Caco-2 (cell line): ENCODE data around the gene NDC1. TPM values are rescaled to one million over a fixed set of nuclear protein-coding genes. Genes with fewer than 3 reads are reported as not detected.
A peak's percentile ranks its signal among the peaks of the same experiment; 100 is the strongest.
"Not testable (repeated sequence)": the region's sequence is repeated elsewhere in the genome, so short reads cannot be mapped to it uniquely, and the experiment has no call there.

Experiments used
- Bru-seq: library from RNA; stranded (reverse); fragments of 400-500 nt; gene quantifications from one replicate; lab custom pipeline; 2021; lab: Mats Ljungman, UMichigan
- BruChase-seq, 2 experiments: library from RNA; stranded (reverse); fragments of 400-500 nt; gene quantifications; one replicate each; lab custom pipeline; 2021; lab: Mats Ljungman, UMichigan
- BruUV-seq: library from RNA; stranded (reverse); fragments of 400-500 nt; replicated peaks from 2 replicates; lab custom pipeline; 2021; lab: Mats Ljungman, UMichigan
- CTCF ChIA-PET: fragments of 300-600 bp; sonication (Branson Sonifier 250); formaldehyde crosslinking; loops from one replicate; lab custom pipeline; 2022; ENCODE audit warnings: antibody characterized with exemption; lab: Charles Lee
- POLR2A ChIA-PET: fragments of 300-600 bp; sonication (Branson Sonifier 250); formaldehyde crosslinking; loops from one replicate; lab custom pipeline; 2022; ENCODE audit warnings: antibody characterized with exemption; lab: Charles Lee
- DNase-seq, 2 experiments: peaks; one replicate each; pipeline versions ENCODE4 v3.0.0 to v3.0.0-alpha.2; 2020 to 2022
- H3K27me3 ChIP-seq: replicated peaks from 2 replicates; pipeline ENCODE4 v1.6.0; 2011; ENCODE audit warnings: low read length; ENCODE audit not compliant: control insufficient read depth, insufficient read depth
- H3K36me3 ChIP-seq: 2 replicates; pipeline ENCODE4 v1.5.1; 2011; ENCODE audit warnings: low read length; ENCODE audit not compliant: control insufficient read depth, insufficient read depth
- H3K4me1 ChIP-seq: fragments of 250-450 bp; sonication (Bioruptor Pico); 2 replicates; pipeline ENCODE4 v1.5.1; 2020; ENCODE audit warnings: mild to moderate bottlenecking
- H3K4me3 ChIP-seq: 2 replicates; pipeline ENCODE4 v1.5.1; 2011; ENCODE audit warnings: low read depth, mild to moderate bottlenecking, control low read depth, low read length
- H3K9me3 ChIP-seq: fragments of 250-450 bp; sonication (Bioruptor Pico); 2 replicates; pipeline ENCODE4 v1.5.1; 2020; ENCODE audit warnings: mild to moderate bottlenecking, moderate library complexity
- H3K27ac Mint-ChIP-seq: one replicate; pipeline ENCODE4 v1.8.0; 2022; ENCODE audit warnings: mixed read lengths; ENCODE audit not compliant: unreplicated experiment
- H3K27me3 Mint-ChIP-seq: one replicate; pipeline ENCODE4 v1.8.0; 2022; ENCODE audit warnings: mixed read lengths; ENCODE audit not compliant: insufficient read depth, unreplicated experiment
- H3K36me3 Mint-ChIP-seq: one replicate; pipeline ENCODE4 v1.8.0; 2022; ENCODE audit warnings: mild to moderate bottlenecking, mixed read lengths; ENCODE audit not compliant: insufficient read depth, unreplicated experiment
- H3K4me1 Mint-ChIP-seq: one replicate; pipeline ENCODE4 v1.8.0; 2022; ENCODE audit warnings: low read depth, mixed read lengths; ENCODE audit not compliant: unreplicated experiment
- H3K4me3 Mint-ChIP-seq: one replicate; pipeline ENCODE4 v1.8.0; 2022; ENCODE audit warnings: mild to moderate bottlenecking, moderate library complexity, mixed read lengths; ENCODE audit not compliant: unreplicated experiment
- H3K9me3 Mint-ChIP-seq: one replicate; pipeline ENCODE4 v1.8.0; 2022; ENCODE audit warnings: mixed read lengths; ENCODE audit not compliant: unreplicated experiment
- CTCF ChIP-seq, 2 experiments: fragments of 200-600 bp in 1 of 2; IDR thresholded peaks; 1 replicate in 1 of 2; 2 replicates in 1 of 2; pipeline versions ENCODE4 v1.5.1 to v1.8.0; 2011 to 2022; ENCODE audit warnings: antibody characterized with exemption in 1 of 2, control low read depth in 1 of 2, inconsistent platforms in 1 of 2, low read depth in 1 of 2, low read length in 1 of 2, mild to moderate bottlenecking in 1 of 2, moderate library complexity in 1 of 2; ENCODE audit not compliant: insufficient read depth in 1 of 2, severe bottlenecking in 1 of 2, unreplicated experiment in 1 of 2
- intact Hi-C: fragments of 100-400 bp; cut with micrococcal nuclease; formaldehyde crosslinking; loops from one replicate; pipeline ENCODE4 v1.10.0; 2022; ENCODE audit not compliant: unreplicated experiment
- long read RNA-seq: library from polyadenylated mRNA; stranded (forward); transcript quantifications from one replicate; pipeline ENCODE4 v2.0.0, GENCODE V29; 2022
- total RNA-seq: library from RNA; stranded (reverse); gene quantifications from 2 replicates; pipeline ENCODE4 v1.2.3, GENCODE V29; 2022

Gene NDC1
- total RNA-seq = 28.8 and 29.6 TPM in 2 replicates
- percentile 73 among the genes with signal in this experiment for Bru-seq, nascent RNA
- percentile 78 among the genes with signal in this experiment for BruChase-seq, experiment 1, labeled RNA remaining after a 2-hour chase
- percentile 87 among the genes with signal in this experiment for BruChase-seq, experiment 2, labeled RNA remaining after a 6-hour chase
- long read RNA-seq, full-length matches to known transcripts = 24 of 54 reads
- long read RNA-seq, partial matches to known transcripts = 12 of 54 reads
- long read RNA-seq, other reads (novel, unspliced or antisense) = 18 of 54 reads

- no peaks in the 10 kb centered on the region for H3K4me1 ChIP-seq
- no peaks in the 10 kb centered on the region for H3K27me3 Mint-ChIP-seq
- ChIA-PET CTCF (interaction anchor here (0.6 to 1.6 kb wide), 2 partner anchors 17 to 108 kb away, joined by 3 to 7 read pairs; partner anchors contain the start of gene IFT25), POLR2A (interaction anchor here (0.6 to 1.0 kb wide), 2 partner anchors 108 to 156 kb away, joined by 3 read pairs; partner anchors contain the start of gene IFT25)
- intact Hi-C loops = loop anchor here (1.0 kb wide), 1 partner anchor 215 kb away; the partner anchor contains the start of genes TCEANC2 and TMEM59
- no peaks in the 10 kb centered on the region for H3K4me1 Mint-ChIP-seq
- peak within 1 kb of the TSS; percentile 94 for H3K27ac Mint-ChIP-seq
- peak within 1 kb of the TSS; percentile 100 for H3K4me3 Mint-ChIP-seq
- no peaks in the 10 kb centered on the region for H3K36me3 Mint-ChIP-seq
- TF ChIP-seq CTCF (IDR thresholded peaks at IDR 0.05; ENCODE audit: insufficient read depth in 1 of 2, low read depth in 1 of 2, low read length in 1 of 2, severe bottlenecking in 1 of 2, unreplicated experiment in 1 of 2) = peak in 1 of 2 experiments; percentile 18
- H3K9me3 ChIP-seq = no peaks in the 10 kb centered on the region
- no peaks in the 10 kb centered on the region for H3K36me3 ChIP-seq
- peak within 1 kb of the TSS; percentile 80 for H3K4me3 ChIP-seq
- no peaks in the 10 kb centered on the region for H3K27me3 ChIP-seq
- H3K9me3 Mint-ChIP-seq = no peaks in the 10 kb centered on the region
- DNase-seq = peak; percentile 91 to 94
- BruUV-seq = no TSS peak
Measured at GRCh38 chr1:53837924-53838653, at the start of gene NDC1. Gene NDC1, minus strand, starts transcription at chr1:53838296. Its CDS starts 35 bp downstream, at chr1:53838261.

- H3K27me3 Mint-ChIP-seq, POLR2A ChIA-PET, DNase-seq, H3K36me3 ChIP-seq, intact Hi-C loops, H3K36me3 Mint-ChIP-seq, H3K4me1 ChIP-seq, H3K27me3 ChIP-seq, H3K4me1 Mint-ChIP-seq, BruUV-seq, H3K9me3 ChIP-seq, H3K27ac Mint-ChIP-seq, H3K4me3 Mint-ChIP-seq, H3K9me3 Mint-ChIP-seq, H3K4me3 ChIP-seq, CTCF ChIA-PET: not testable (repeated sequence)
Measured at GRCh38 chr1:53883600-53883999, 45.5 kb upstream of the NDC1 start.

GRCh38 chr1:53881853-53882252 is 43.8 kb upstream of the NDC1 start:
- CTCF ChIA-PET = interaction anchor here (1.2 kb wide), 1 partner anchor 64 kb away, joined by 3 read pairs; the partner anchor contains the start of genes IFT25 and LRRC42
- H3K4me1 ChIP-seq, H3K4me3 Mint-ChIP-seq, H3K27ac Mint-ChIP-seq, DNase-seq, H3K9me3 Mint-ChIP-seq, H3K4me1 Mint-ChIP-seq, H3K4me3 ChIP-seq, BruUV-seq, POLR2A ChIA-PET, H3K9me3 ChIP-seq, H3K36me3 Mint-ChIP-seq, H3K36me3 ChIP-seq, H3K27me3 Mint-ChIP-seq, H3K27me3 ChIP-seq, intact Hi-C loops: not testable (repeated sequence)
